IMR-90 (cell line): Measurements from ENCODE around the gene PLA2G3.

ENCODE experiments used
- CEBPB ChIP-seq: IDR thresholded peaks from 2 replicates; pipeline ENCODE4 v1.6.1; 2012; ENCODE audit warnings: low read depth, low read length, improper control_type of control experiment
- FOS ChIP-seq: fragments of 150-350 bp; IDR thresholded peaks from 2 replicates; pipeline ENCODE4 v1.6.1; 2016; ENCODE audit warnings: low read depth, low read length
- NFE2L2 ChIP-seq: fragments of 150-350 bp; IDR thresholded peaks from 2 replicates; pipeline ENCODE4 v1.6.1; 2016; ENCODE audit warnings: low read depth, mild to moderate bottlenecking, low read length
- POLR2A ChIP-seq: IDR thresholded peaks from 2 replicates; pipeline ENCODE4 v1.6.1; 2012; ENCODE audit warnings: mild to moderate bottlenecking, low read depth, low read length
- RCOR1 ChIP-seq: IDR thresholded peaks from 2 replicates; pipeline ENCODE4 v1.6.1; 2012; ENCODE audit warnings: mild to moderate bottlenecking, low read length, improper control_type of control experiment; ENCODE audit not compliant: insufficient replicate concordance
- SMC3 ChIP-seq: fragments of 150-350 bp; IDR thresholded peaks from 2 replicates; pipeline ENCODE4 v1.6.1; 2016; ENCODE audit warnings: low read depth, mild to moderate bottlenecking, antibody characterized with exemption, low read length, moderate library complexity
- TF ChIP-seq, protein P1 (sequence below): conservative IDR thresholded peaks from 2 replicates; pipeline ENCODE4 v1.5.1; 2012; ENCODE audit warnings: mild to moderate bottlenecking, low read depth, low read length, improper control_type of control experiment
- TF ChIP-seq, protein P2 (sequence below): fragments of 150-350 bp; IDR thresholded peaks from 2 replicates; pipeline ENCODE4 v1.6.1; 2017; ENCODE audit warnings: mild to moderate bottlenecking, antibody characterized with exemption, low read length, low read depth
- TF ChIP-seq, protein P3 (sequence below): fragments of 150-350 bp; IDR thresholded peaks from 2 replicates; pipeline ENCODE4 v1.6.1; 2016; ENCODE audit warnings: low read depth, mild to moderate bottlenecking, low read length, moderate library complexity, borderline replicate concordance

DNA sequence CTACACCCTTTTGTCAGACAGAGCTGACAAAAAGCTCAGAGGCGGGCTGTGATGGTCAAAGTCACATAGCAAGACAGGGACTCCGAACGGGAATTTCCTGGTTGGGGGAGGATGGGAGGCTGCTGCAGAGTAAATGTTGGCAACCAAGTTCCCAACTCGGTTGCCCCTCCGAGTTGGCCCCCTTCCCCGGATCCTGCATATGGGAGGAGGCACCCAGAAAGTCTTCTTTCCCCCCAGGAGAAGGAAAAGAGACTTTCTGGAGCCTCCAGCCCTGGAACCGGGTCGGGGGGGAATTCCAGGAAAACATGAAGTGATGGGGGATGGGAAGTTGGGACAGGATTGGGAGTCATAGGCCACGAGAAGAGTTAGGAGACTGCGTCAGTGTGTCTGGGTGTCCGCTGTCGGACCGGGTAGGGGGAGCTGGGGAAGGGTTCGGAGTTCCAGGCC, 33.6 kb downstream of the PLA2G3 start:
- TF ChIP-seq, protein P1, sequence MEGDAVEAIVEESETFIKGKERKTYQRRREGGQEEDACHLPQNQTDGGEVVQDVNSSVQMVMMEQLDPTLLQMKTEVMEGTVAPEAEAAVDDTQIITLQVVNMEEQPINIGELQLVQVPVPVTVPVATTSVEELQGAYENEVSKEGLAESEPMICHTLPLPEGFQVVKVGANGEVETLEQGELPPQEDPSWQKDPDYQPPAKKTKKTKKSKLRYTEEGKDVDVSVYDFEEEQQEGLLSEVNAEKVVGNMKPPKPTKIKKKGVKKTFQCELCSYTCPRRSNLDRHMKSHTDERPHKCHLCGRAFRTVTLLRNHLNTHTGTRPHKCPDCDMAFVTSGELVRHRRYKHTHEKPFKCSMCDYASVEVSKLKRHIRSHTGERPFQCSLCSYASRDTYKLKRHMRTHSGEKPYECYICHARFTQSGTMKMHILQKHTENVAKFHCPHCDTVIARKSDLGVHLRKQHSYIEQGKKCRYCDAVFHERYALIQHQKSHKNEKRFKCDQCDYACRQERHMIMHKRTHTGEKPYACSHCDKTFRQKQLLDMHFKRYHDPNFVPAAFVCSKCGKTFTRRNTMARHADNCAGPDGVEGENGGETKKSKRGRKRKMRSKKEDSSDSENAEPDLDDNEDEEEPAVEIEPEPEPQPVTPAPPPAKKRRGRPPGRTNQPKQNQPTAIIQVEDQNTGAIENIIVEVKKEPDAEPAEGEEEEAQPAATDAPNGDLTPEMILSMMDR, result no peak
- no peak for TF ChIP-seq RCOR1
- no peak for TF ChIP-seq CEBPB
- TF ChIP-seq, protein P2, sequence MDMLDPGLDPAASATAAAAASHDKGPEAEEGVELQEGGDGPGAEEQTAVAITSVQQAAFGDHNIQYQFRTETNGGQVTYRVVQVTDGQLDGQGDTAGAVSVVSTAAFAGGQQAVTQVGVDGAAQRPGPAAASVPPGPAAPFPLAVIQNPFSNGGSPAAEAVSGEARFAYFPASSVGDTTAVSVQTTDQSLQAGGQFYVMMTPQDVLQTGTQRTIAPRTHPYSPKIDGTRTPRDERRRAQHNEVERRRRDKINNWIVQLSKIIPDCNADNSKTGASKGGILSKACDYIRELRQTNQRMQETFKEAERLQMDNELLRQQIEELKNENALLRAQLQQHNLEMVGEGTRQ, result peak; percentile 10; the same call in 1 of the 2 replicates
- TF ChIP-seq, protein P3, sequence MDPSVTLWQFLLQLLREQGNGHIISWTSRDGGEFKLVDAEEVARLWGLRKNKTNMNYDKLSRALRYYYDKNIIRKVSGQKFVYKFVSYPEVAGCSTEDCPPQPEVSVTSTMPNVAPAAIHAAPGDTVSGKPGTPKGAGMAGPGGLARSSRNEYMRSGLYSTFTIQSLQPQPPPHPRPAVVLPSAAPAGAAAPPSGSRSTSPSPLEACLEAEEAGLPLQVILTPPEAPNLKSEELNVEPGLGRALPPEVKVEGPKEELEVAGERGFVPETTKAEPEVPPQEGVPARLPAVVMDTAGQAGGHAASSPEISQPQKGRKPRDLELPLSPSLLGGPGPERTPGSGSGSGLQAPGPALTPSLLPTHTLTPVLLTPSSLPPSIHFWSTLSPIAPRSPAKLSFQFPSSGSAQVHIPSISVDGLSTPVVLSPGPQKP, result no peak
- TF ChIP-seq NFE2L2, result no peak
- TF ChIP-seq POLR2A, result no peak
- no peak for TF ChIP-seq FOS
- no peak for TF ChIP-seq SMC3
